HCT116 (cell line): Measurements from ENCODE around the gene CARD8. TPM values are rescaled to one million over a fixed set of nuclear protein-coding genes. Genes with fewer than 3 reads are reported as not detected.

Source experiments
- ATAC-seq: fragments of 200-7000 bp; cut with Tn5 transposase; 2 replicates; pipeline ENCODE4 v1.9.1; 2020; ENCODE audit warnings: mild to moderate bottlenecking, moderate library complexity
- BruUV-seq: library from RNA; stranded (reverse); fragments of 400-500 nt; replicated peaks from 2 replicates; lab custom pipeline; 2021; lab: Mats Ljungman, UMichigan
- CTCF ChIA-PET: fragments of 300-600 bp; sonication (Branson Sonifier 250); formaldehyde crosslinking; loops from one replicate; lab custom pipeline; 2021; ENCODE audit warnings: antibody characterized with exemption; lab: Charles Lee
- POLR2A ChIA-PET: fragments of 300-600, 350-600 bp; sonication (Branson Sonifier 250); formaldehyde crosslinking; loops from one replicate; lab custom pipeline; 2021; ENCODE audit warnings: antibody characterized with exemption; lab: Charles Lee
- RAD21 ChIA-PET, 2 experiments: fragments of 300-600 bp; sonication (Branson Sonifier 250); formaldehyde crosslinking; loops; one replicate each; lab custom pipeline; 2023; ENCODE audit warnings: low total read pairs in 2 of 2; ENCODE audit not compliant: uncharacterized antibody in 2 of 2, unreplicated experiment in 2 of 2, low non-redundant PET in 1 of 2; lab: Charles Lee
- DNase-seq: peaks from one replicate; pipeline ENCODE4 v3.0.0-alpha.2; 2010; ENCODE audit warnings: low read depth, low spot score
- H2AFZ ChIP-seq: fragments of 200-600 bp; shearing (Covaris generic), sonication (generic); 2 replicates; pipeline ENCODE4 v1.6.1; 2017; ENCODE audit warnings: low read depth, mixed run types, mixed read lengths, antibody characterized with exemption, low read length; ENCODE audit not compliant: poor library complexity, severe bottlenecking
- H3K27ac ChIP-seq: 2 replicates; pipeline ENCODE4 v1.5.1; 2012; ENCODE audit warnings: low read depth, low read length
- H3K27me3 ChIP-seq: fragments of 200-600 bp; sonication (generic); 2 replicates; pipeline ENCODE4 v1.6.1; 2016; ENCODE audit warnings: mixed run types, low read length, mixed read lengths; ENCODE audit not compliant: insufficient read depth
- H3K36me3 ChIP-seq, 2 experiments: fragments of 200-500 bp in 1 of 2; fragments of 200-600 bp in 1 of 2; sonication (Bioruptor generic) in 1 of 2; sonication (generic) in 1 of 2; 2 replicates each; pipeline versions ENCODE4 v1.5.1 to v1.6.1; 2014 to 2016; ENCODE audit warnings: low read length in 2 of 2, inconsistent platforms in 1 of 2, mixed read lengths in 1 of 2, mixed run types in 1 of 2; ENCODE audit not compliant: insufficient read depth in 2 of 2, control insufficient read depth in 1 of 2
- H3K4me1 ChIP-seq, 2 experiments: fragments of 200-600 bp in 1 of 2; sonication (generic) in 1 of 2; 2 replicates each; pipeline versions ENCODE4 v1.5.1 to v1.6.1; 2012 to 2017; ENCODE audit warnings: low read length in 2 of 2, inconsistent platforms in 1 of 2, mild to moderate bottlenecking in 1 of 2, mixed read lengths in 1 of 2, mixed run types in 1 of 2, moderate library complexity in 1 of 2; ENCODE audit not compliant: insufficient read depth in 2 of 2, control insufficient read depth in 1 of 2
- H3K4me2 ChIP-seq: fragments of 200-600 bp; sonication (generic); 2 replicates; pipeline ENCODE4 v1.6.1; 2017; ENCODE audit warnings: mixed run types, low read length, mixed read lengths
- H3K4me3 ChIP-seq, 2 experiments: fragments of 200-600 bp in 1 of 2; sonication (generic) in 1 of 2; replicated peaks in 1 of 2; 2 replicates each; pipeline ENCODE4 v1.5.1; 2011 to 2016; ENCODE audit warnings: low read length in 2 of 2, control low read depth in 1 of 2, low read depth in 1 of 2, mild to moderate bottlenecking in 1 of 2, mixed read lengths in 1 of 2, mixed run types in 1 of 2
- H3K79me2 ChIP-seq: fragments of 200-600 bp; sonication (generic); 2 replicates; pipeline ENCODE4 v1.6.1; 2017; ENCODE audit warnings: mild to moderate bottlenecking, mixed run types, low read length, moderate library complexity, mixed read lengths; ENCODE audit not compliant: insufficient read depth
- H3K9ac ChIP-seq: fragments of 200-600 bp; sonication (generic); 2 replicates; pipeline ENCODE4 v1.6.1; 2016; ENCODE audit warnings: low read length, mixed read lengths
- H3K9me2 ChIP-seq: fragments of 200-600 bp; sonication (generic), shearing (Covaris generic); 2 replicates; pipeline ENCODE4 v1.6.1; 2017; ENCODE audit warnings: mixed run types, mild to moderate bottlenecking, moderate library complexity; ENCODE audit not compliant: insufficient read depth
- H3K9me3 ChIP-seq, 2 experiments: fragments of 200-500 bp in 1 of 2; fragments of 200-600 bp in 1 of 2; sonication (Bioruptor generic) in 1 of 2; sonication (generic) in 1 of 2; 2 replicates each; pipeline ENCODE4 v1.6.1; 2014 to 2017; ENCODE audit warnings: low read length in 2 of 2, mixed read lengths in 2 of 2, inconsistent platforms in 1 of 2, low read depth in 1 of 2, mild to moderate bottlenecking in 1 of 2, mixed run types in 1 of 2, moderate library complexity in 1 of 2; ENCODE audit not compliant: control insufficient read depth in 1 of 2, insufficient read depth in 1 of 2
- H4K20me1 ChIP-seq: fragments of 200-600 bp; sonication (generic), shearing (Covaris generic); 2 replicates; pipeline ENCODE4 v1.6.1; 2017; ENCODE audit warnings: mixed run types, mild to moderate bottlenecking, moderate library complexity; ENCODE audit not compliant: insufficient read depth
- ATF3 ChIP-seq: IDR thresholded peaks from 2 replicates; pipeline ENCODE4 v1.6.1; 2012
- CBX3 ChIP-seq: IDR thresholded peaks from 2 replicates; pipeline ENCODE4 v1.6.1; 2012; ENCODE audit warnings: low read depth
- CEBPB ChIP-seq: IDR thresholded peaks from 2 replicates; pipeline ENCODE4 v1.6.1; 2012; ENCODE audit warnings: low read depth
- CTCF ChIP-seq, 3 experiments: fragments of 200-600 bp in 1 of 3; sonication (generic) in 1 of 3; IDR thresholded peaks in 2 of 3; conservative IDR thresholded peaks in 1 of 3; 2 replicates each; pipeline ENCODE4 v1.5.1; 2012 to 2017; ENCODE audit warnings: low read depth in 2 of 3, low read length in 2 of 3, antibody characterized with exemption in 1 of 3, borderline replicate concordance in 1 of 3, control low read depth in 1 of 3, mild to moderate bottlenecking in 1 of 3, mixed read lengths in 1 of 3, mixed run types in 1 of 3, moderate library complexity in 1 of 3; ENCODE audit not compliant: insufficient read depth in 1 of 3
- EGR1 ChIP-seq: IDR thresholded peaks from 2 replicates; pipeline ENCODE4 v1.6.1; 2012; ENCODE audit warnings: low read depth
- ELF1 ChIP-seq: IDR thresholded peaks from 2 replicates; pipeline ENCODE4 v1.6.1; 2012; ENCODE audit warnings: low read depth, borderline replicate concordance
- EZH2phosphoT487 ChIP-seq: fragments of 200-600 bp; IDR thresholded peaks from 2 replicates; pipeline ENCODE4 v1.6.1; 2018; ENCODE audit warnings: antibody characterized with exemption, borderline replicate concordance
- FOSL1 ChIP-seq: IDR thresholded peaks from 2 replicates; pipeline ENCODE4 v1.6.1; 2012; ENCODE audit warnings: low read depth
- JUND ChIP-seq: IDR thresholded peaks from 2 replicates; pipeline ENCODE4 v1.6.1; 2012
- MAX ChIP-seq: IDR thresholded peaks from 2 replicates; pipeline ENCODE4 v1.6.1; 2012
- POLR2A ChIP-seq: IDR thresholded peaks from 2 replicates; pipeline ENCODE4 v1.7.0; 2011; ENCODE audit warnings: borderline replicate concordance; ENCODE audit not compliant: insufficient read depth, insufficient read length; ENCODE audit errors: extremely low read depth
- POLR2AphosphoS5 ChIP-seq: IDR thresholded peaks from 2 replicates; pipeline ENCODE4 v1.6.1; 2011; ENCODE audit warnings: mild to moderate bottlenecking, low read depth, low read length, moderate library complexity
- RAD21 ChIP-seq: IDR thresholded peaks from 2 replicates; pipeline ENCODE4 v1.6.1; 2012; ENCODE audit warnings: low read depth, mild to moderate bottlenecking
- REST ChIP-seq: IDR thresholded peaks from 2 replicates; pipeline ENCODE4 v1.6.1; 2012; ENCODE audit warnings: low read depth
- SIN3A ChIP-seq: IDR thresholded peaks from 2 replicates; pipeline ENCODE4 v1.6.1; 2012; ENCODE audit warnings: low read depth
- SP1 ChIP-seq: IDR thresholded peaks from 2 replicates; pipeline ENCODE4 v1.6.1; 2012; ENCODE audit warnings: low read depth
- SRF ChIP-seq: IDR thresholded peaks from 2 replicates; pipeline ENCODE4 v1.6.1; 2012; ENCODE audit warnings: low read depth
- TCF7L2 ChIP-seq: IDR thresholded peaks from 2 replicates; pipeline ENCODE4 v1.7.0; 2011; ENCODE audit warnings: borderline replicate concordance, inconsistent platforms; ENCODE audit not compliant: insufficient read depth, insufficient read length; ENCODE audit errors: extremely low read depth
- YY1 ChIP-seq: IDR thresholded peaks from 2 replicates; pipeline ENCODE4 v1.6.1; 2011; ENCODE audit warnings: low read length, low read depth, moderate library complexity, mild to moderate bottlenecking; ENCODE audit not compliant: insufficient replicate concordance; ENCODE audit errors: extremely low read depth
- ZFX ChIP-seq: fragments of 450-650 bp; IDR thresholded peaks from 2 replicates; pipeline ENCODE4 v1.6.1; 2017
- intact Hi-C: fragments of 100-400 bp; cut with micrococcal nuclease; formaldehyde crosslinking; loops from 2 replicates; pipeline ENCODE4 v1.10.0; 2022
- total RNA-seq: library from RNA; stranded (reverse); gene quantifications from one replicate; pipeline ENCODE4 v1.2.1, GENCODE V29; 2021; ENCODE audit not compliant: unreplicated experiment

Gene CARD8
- total RNA-seq, 1 experiment from 2014 or later = 17.5 TPM

- DNase-seq = no peak
- Histone ChIP-seq H4K20me1 (no peaks in the 10 kb centered on the region), H3K4me2 (no peak overlapping the region), H3K27me3 (no peaks in the 10 kb centered on the region), H3K9ac (no peak overlapping the region), H2AFZ (no peak overlapping the region), H3K4me1 (0 out of 4 replicates have a peak, but pooled peaks cover 0 to 4% of the 10 kb centered on the region in 2 experiments), H3K79me2 (no peaks in the 10 kb centered on the region), H3K9me3 (no peaks in the 10 kb centered on the region), H3K36me3 (no peaks in the 10 kb centered on the region), H3K4me3 (no peak overlapping the region), H3K27ac (no peak overlapping the region), H3K9me2 (no peaks in the 10 kb centered on the region)
- POLR2A ChIA-PET = no interaction called here
- intact Hi-C loops = no loop called here
- BruUV-seq = no TSS peak
- ATAC-seq = no peak
- CTCF ChIA-PET = no interaction called here
- RAD21 ChIA-PET = no interaction called here
- TF ChIP-seq CEBPB = no peak
- TF ChIP-seq SP1 = no peak
- TF ChIP-seq YY1 = no peak
- no peak for TF ChIP-seq ELF1
- no peak for TF ChIP-seq FOSL1
- TF ChIP-seq EZH2phosphoT487 = no peak
- no peak for TF ChIP-seq POLR2A
- no peak for TF ChIP-seq CBX3
- TF ChIP-seq ATF3 = no peak
- no peak for TF ChIP-seq MAX
- TF ChIP-seq RAD21 = no peak
- no peak for TF ChIP-seq EGR1
- TF ChIP-seq ZFX = no peak
- TF ChIP-seq POLR2AphosphoS5 = no peak
- no peak for TF ChIP-seq SRF
- TF ChIP-seq REST = no peak
- TF ChIP-seq CTCF (IDR thresholded peaks at IDR 0.05 in 2 of 3, conservative IDR thresholded peaks at IDR 0.05 in 1 of 3; ENCODE audit: borderline replicate concordance in 1 of 3, insufficient read depth in 1 of 3, low read depth in 2 of 3, low read length in 2 of 3) = no peak
- TF ChIP-seq TCF7L2 = no peak
- no peak for TF ChIP-seq JUND
- TF ChIP-seq SIN3A = no peak
Observed at GRCh38 chr19:48253999-48254398, 1.7 kb downstream of the CARD8 start.
